Measurements from ENCODE around the gene SAXO2.
"Not testable (repeated sequence)": the region's sequence is repeated elsewhere in the genome, so short reads cannot be mapped to it uniquely, and the experiment has no call there.

SAXO2 gene

DNA sequence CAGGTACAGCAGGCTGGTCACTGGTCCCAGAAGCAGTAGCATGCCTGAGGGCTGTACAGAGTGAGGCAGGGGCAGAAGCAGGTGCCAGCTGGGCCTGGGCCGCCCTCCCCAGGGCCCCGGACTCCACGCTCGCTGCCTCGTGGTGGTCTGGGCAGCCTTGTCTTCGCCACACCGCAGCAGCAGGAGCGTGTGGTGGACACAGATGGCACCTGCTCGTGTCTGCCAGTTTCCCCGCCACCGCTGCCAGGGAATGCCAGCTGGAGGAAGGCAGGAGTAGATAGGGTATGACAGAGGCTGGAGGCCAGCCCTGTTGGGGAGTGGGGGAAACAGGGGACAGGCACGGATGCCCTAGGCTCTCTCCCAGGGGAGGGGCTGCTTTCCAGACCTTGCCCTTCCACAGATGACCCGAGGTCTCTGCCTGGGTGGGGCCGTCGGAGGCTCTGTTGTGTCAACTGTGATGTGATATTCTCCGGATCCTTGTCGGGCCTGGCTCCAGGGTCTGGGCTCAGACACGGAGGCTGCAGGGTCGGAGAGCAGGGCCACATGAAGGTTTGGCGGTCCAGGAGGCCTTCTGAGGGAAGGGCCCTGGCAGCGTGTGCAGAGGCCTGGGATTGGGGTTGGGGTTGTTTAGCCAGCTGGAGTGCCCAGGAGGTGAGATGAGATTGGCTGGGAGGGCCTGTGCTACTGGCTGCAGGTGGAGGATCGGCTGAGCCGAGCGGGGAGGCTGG, 53.1 kb downstream of the SAXO2 start:
- no peak for DNase-seq

- not testable (repeated sequence) for DNase-seq
These were observed 53.9 kb downstream of the SAXO2 start for GRCh38 chr15:82316247-82317090.

- DNase-seq = no peak
These were observed 54.5 kb downstream of the SAXO2 start for GRCh38 chr15:82317091-82317489.

- DNase-seq = not testable (repeated sequence)
These were observed 54.9 kb downstream of the SAXO2 start for GRCh38 chr15:82317516-82317915.

DNA sequence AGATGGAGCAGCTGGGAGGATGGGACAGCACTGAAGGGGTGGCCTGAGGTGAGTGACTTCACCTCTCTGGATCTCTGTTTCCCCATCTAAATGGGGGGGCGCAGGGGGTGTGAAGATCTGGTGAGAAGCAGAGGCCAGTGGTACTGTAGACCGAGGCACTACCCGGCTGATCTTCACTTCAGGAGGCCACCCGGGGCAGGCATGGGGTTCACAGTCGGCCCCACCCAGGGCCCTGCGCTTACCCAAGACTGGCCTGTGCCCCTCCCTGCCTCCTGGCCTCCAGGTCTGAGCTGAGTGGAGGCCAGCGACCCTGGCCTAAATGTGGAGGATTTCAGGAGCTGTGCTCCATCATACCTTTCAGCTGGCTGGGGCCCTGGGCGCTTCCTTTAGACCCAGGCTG, 55.7 kb downstream of the SAXO2 start:
- DNase-seq = not testable (repeated sequence)

DNA sequence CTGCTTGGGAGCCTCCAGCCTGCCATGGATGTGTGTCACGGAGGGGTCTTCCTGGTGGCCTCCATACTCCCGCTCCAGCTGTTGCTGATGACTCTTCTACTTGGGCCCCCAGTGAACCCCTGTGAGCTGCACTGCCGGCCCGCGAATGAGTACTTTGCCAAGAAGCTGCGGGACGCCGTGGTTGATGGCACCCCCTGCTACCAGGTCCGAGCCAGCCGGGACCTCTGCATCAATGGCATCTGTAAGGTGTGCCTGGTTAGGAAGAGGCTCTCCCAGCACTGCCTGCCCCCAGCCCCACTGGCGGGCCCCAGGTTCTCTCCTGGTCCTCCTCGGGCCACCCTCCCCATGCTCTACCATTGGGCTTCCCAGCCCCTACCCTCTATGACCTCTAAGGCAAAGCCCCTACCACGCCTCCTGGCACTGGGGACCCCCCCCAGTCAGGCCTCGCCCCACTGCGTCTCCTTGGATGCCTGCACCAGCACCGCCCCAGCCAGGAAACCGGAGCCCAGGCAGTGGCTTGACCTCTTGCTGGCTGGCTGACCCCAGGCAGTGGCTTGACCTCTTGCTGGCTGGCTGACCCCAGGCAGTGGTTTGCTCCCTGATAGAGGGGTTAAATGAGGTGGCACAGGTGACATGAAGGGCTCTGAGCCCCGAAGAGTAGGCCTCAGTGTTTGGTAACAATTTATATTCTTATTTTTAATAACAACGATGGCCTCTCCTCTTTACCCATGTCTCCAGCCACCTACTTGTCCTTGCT, 57.1 kb downstream of the SAXO2 start:
- DNase-seq = not testable (repeated sequence)

- not testable (repeated sequence) for DNase-seq
These were observed 58.2 kb downstream of the SAXO2 start for GRCh38 chr15:82320861-82321260.

DNA sequence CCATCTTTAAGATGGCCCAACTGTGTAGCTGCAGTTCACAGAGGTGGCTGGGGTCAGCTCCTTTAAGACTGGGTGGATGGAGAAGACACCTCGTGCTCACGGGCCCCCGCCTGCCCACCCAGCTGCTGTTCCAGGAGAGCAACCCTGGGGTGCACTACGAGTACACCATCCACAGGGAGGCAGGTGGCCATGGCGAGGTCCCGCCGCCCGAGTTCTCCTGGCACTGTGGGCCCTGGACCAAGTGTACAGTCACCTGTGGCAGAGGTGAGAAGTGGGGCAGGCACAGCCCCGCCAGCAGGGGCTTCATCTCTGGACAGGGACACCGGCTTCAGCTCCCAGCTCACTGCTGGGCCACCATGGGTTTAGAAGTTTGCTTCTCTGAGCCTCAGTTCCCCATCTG, 59.9 kb downstream of the SAXO2 start:
- not testable (repeated sequence) for DNase-seq

DNA sequence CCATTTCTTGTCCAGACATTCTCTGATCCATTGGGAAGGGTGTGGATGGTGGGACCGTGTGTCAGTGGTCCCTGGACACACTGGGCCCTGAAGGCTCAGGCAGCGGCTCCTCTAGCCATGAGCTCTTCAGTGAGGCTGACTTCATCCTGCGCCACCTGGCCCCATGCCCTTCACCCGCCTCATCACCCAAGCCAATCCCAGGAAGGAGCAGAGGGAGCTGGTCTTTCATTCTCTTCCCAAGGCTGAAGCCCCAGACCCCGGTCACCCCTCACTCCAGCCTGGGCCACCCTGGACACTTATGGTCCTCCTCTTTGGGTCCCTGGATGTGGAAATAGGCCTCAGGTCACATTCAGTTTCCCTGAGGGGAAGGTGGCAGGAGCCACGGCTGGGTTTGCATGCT, 62.2 kb downstream of the SAXO2 start:
- not testable (repeated sequence) for DNase-seq

DNA sequence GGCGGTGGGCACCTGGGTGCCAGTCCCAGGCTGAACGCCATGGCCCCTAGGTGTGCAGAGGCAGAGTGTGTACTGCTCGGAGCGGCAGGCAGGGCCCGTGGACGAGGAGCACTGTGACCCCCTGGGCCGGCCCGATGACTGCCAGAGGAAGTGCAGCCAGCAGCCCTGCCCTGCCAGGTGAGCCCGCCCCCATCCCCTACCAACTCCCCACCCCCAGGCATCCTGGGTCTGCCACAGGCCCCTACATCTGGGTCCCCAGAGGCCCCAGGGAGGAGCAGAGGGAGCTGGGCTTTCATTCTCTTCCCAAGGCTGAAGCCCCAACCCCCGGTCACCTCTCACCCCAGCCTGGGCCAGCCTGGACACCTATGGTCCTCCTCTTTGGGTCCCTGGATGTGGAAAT, 63.0 kb downstream of the SAXO2 start:
- DNase-seq = not testable (repeated sequence)

- DNase-seq = not testable (repeated sequence)
These were observed 64.3 kb downstream of the SAXO2 start for GRCh38 chr15:82326896-82327295.

GRCh38 chr15:82327372-82327771, 64.8 kb downstream of the SAXO2 start:
- DNase-seq = not testable (repeated sequence)

GRCh38 chr15:82329039-82329438, 66.4 kb downstream of the SAXO2 start:
- DNase-seq = not testable (repeated sequence)

- DNase-seq = not testable (repeated sequence)
These were observed 68.3 kb downstream of the SAXO2 start for GRCh38 chr15:82330921-82331320.

- DNase-seq = not testable (repeated sequence)
These were observed 69.1 kb downstream of the SAXO2 start for GRCh38 chr15:82331576-82332304.

DNA sequence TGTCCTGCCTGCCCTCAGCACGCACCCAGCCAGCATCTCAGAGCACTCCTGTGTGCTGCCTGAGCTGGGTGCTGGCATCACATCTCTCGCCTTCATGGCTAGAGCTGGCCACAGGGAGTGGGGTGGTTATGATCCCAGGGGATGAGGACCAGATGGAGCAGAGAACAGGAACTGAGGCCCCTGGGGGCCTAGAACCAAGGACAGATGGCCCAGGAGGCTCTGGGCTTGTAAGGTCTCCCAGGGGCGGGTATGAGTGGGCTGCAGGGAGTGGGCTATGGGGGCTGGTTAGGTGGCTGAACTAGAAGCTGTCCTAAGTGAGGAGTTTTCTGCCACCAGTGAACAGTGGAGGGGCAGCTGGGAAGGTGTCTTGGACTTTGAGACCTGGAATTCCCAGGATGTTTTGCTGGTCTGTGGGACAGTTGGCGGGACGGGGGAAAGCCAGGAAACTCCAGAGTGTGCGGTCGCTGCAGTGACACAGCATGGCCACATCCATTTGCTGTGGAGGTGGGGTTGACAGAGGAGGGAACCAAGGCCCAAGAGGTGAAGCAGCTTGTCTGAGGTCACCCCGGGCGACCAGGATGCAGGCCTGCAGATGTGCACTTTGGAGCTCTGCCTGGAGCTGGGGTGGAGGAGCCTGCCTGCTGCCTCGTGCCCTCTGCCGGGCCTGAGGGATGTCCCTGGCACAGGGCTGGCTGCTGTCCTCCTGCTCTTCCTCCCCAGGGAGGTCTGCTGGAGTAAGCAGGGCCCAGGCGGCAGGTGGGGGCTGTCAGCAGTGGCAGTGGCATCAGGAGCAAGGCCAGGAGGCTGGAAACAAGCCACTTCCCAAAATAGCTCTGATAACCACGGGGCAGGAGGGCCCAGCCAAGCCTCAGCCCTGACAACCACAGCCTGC, 70.3 kb downstream of the SAXO2 start:
- not testable (repeated sequence) for DNase-seq

DNA sequence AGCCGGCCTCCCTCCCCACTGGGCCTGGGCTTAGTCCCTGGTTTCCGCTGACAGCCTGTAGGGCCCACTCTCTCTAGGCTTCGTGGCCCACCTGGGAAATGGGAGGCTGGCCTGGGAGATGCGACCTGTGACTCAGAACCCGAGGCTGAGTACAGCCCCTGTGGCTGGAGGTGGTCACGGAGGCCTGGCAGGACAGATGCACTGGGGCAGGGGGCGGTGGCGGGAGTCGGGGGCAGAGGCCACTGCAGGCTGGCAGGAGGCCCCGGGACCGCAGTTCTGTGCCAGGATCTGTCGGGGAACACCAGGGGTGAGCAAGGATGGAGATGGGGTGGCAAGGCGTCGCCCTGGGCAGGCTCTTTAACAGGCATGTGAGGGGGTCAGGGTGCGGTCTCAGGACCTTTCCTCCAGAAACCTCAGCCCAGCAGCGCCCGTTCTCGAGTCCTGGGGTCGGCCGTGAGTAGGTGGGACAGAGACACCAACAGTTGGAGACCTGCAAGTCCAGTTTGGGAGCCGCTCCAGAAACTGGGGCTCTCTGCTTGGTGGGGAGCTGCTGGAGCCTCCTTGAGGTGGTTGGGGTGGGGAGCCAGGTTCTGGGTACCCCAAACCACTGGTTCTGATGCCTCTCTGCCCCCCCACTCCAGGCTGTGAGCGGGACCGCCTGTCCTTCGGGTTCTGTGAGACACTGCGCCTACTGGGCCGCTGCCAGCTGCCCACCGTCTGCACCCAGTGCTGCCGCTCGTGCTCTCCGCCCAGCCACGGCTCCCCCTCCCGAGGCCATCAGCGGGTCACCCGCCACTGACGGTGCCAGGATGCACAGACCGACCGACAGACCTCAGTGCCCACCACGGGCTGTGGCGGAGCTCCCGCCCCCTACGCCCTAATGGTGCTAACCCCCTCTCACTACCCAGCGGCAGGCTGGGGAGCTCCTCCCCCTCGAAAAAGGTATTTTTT, 71.3 kb downstream of the SAXO2 start:
- not testable (repeated sequence) for DNase-seq

All from NCI-H1092 (cell line).